ENCODE data around the gene BCL2L13.
"Not testable (repeated sequence)": the region's sequence is repeated elsewhere in the genome, so short reads cannot be mapped to it uniquely, and the experiment has no call there.

Gene BCL2L13

GRCh38 chr22:17695986-17696385 lies 57.4 kb downstream of the BCL2L13 start:
- TF ChIP-seq EZH2phosphoT487 (IDR thresholded peaks at IDR 0.05; ENCODE audit: low read length) (no peak), EZH2 (optimal IDR thresholded peaks at IDR 0.05; ENCODE audit: low read depth, low read length) (no peak), CTCF (IDR thresholded peaks at IDR 0.05; ENCODE audit: low read length) (no peak)
- H3K36me3 ChIP-seq (replicated peaks; ENCODE audit: insufficient read depth, low read length) = no peaks in the 10 kb centered on the region
- no peak overlapping the region for H2AFZ ChIP-seq (ENCODE audit: low read length)
- H4K20me1 ChIP-seq (ENCODE audit: insufficient read depth, low read length) = no peaks in the 10 kb centered on the region
- no peaks in the 10 kb centered on the region for H3K9me2 ChIP-seq (replicated peaks; ENCODE audit: insufficient read depth, low read length)
- H3K4me2 ChIP-seq (ENCODE audit: low read depth, low read length) = no peak overlapping the region
- no peaks in the 10 kb centered on the region for H3K4me1 ChIP-seq (ENCODE audit: low read length)
- H3F3A ChIP-seq (ENCODE audit: insufficient read depth, low read length) = no peaks in the 10 kb centered on the region
- no peak overlapping the region for H3K4me3 ChIP-seq (ENCODE audit: low read length)
- no peaks in the 10 kb centered on the region for H3K27me3 ChIP-seq (replicated peaks; ENCODE audit: insufficient read depth, low read length)
- H3K9me3 ChIP-seq (replicated peaks; ENCODE audit: insufficient read depth, low read length) = no peaks in the 10 kb centered on the region
- H3K9ac ChIP-seq (ENCODE audit: low read length) = no peak overlapping the region
- DNase-seq = no peak
- H3K27ac ChIP-seq (ENCODE audit: low read length) = no peak overlapping the region
- H3K79me2 ChIP-seq (ENCODE audit: low read length) = no peaks in the 10 kb centered on the region

GRCh38 chr22:17697196-17697595 lies 58.6 kb downstream of the BCL2L13 start:
- not testable (repeated sequence) for H3K9ac ChIP-seq (ENCODE audit: low read length); H3K27me3 ChIP-seq (replicated peaks; ENCODE audit: insufficient read depth, low read length); H3K27ac ChIP-seq (ENCODE audit: low read length); H3F3A ChIP-seq (ENCODE audit: insufficient read depth, low read length); H3K9me2 ChIP-seq (replicated peaks; ENCODE audit: insufficient read depth, low read length); H3K79me2 ChIP-seq (ENCODE audit: low read length); H3K4me2 ChIP-seq (ENCODE audit: low read depth, low read length); H2AFZ ChIP-seq (ENCODE audit: low read length); H3K4me1 ChIP-seq (ENCODE audit: low read length); H3K4me3 ChIP-seq (ENCODE audit: low read length); DNase-seq; H3K9me3 ChIP-seq (replicated peaks; ENCODE audit: insufficient read depth, low read length); H4K20me1 ChIP-seq (ENCODE audit: insufficient read depth, low read length); H3K36me3 ChIP-seq (replicated peaks; ENCODE audit: insufficient read depth, low read length)

GRCh38 chr22:17698276-17698675 lies 59.7 kb downstream of the BCL2L13 start:
- not testable (repeated sequence) for H3K36me3 ChIP-seq (replicated peaks; ENCODE audit: insufficient read depth, low read length); H4K20me1 ChIP-seq (ENCODE audit: insufficient read depth, low read length); H3K9me2 ChIP-seq (replicated peaks; ENCODE audit: insufficient read depth, low read length); H2AFZ ChIP-seq (ENCODE audit: low read length); H3K4me3 ChIP-seq (ENCODE audit: low read length); H3K27ac ChIP-seq (ENCODE audit: low read length); H3K9me3 ChIP-seq (replicated peaks; ENCODE audit: insufficient read depth, low read length); H3F3A ChIP-seq (ENCODE audit: insufficient read depth, low read length); DNase-seq; H3K79me2 ChIP-seq (ENCODE audit: low read length); H3K4me1 ChIP-seq (ENCODE audit: low read length); H3K4me2 ChIP-seq (ENCODE audit: low read depth, low read length); H3K9ac ChIP-seq (ENCODE audit: low read length); H3K27me3 ChIP-seq (replicated peaks; ENCODE audit: insufficient read depth, low read length)

GRCh38 chr22:17698948-17699347 lies 60.4 kb downstream of the BCL2L13 start:
- H3K4me2 ChIP-seq (ENCODE audit: low read depth, low read length) = no peak overlapping the region
- no peaks in the 10 kb centered on the region for H3K36me3 ChIP-seq (replicated peaks; ENCODE audit: insufficient read depth, low read length)
- no peaks in the 10 kb centered on the region for H3K27me3 ChIP-seq (replicated peaks; ENCODE audit: insufficient read depth, low read length)
- H2AFZ ChIP-seq (ENCODE audit: low read length) = no peak overlapping the region
- no peaks in the 10 kb centered on the region for H3K9me3 ChIP-seq (replicated peaks; ENCODE audit: insufficient read depth, low read length)
- no peak overlapping the region for H3K27ac ChIP-seq (ENCODE audit: low read length)
- no peaks in the 10 kb centered on the region for H3K9me2 ChIP-seq (replicated peaks; ENCODE audit: insufficient read depth, low read length)
- no peaks in the 10 kb centered on the region for H4K20me1 ChIP-seq (ENCODE audit: insufficient read depth, low read length)
- no peak overlapping the region for H3K9ac ChIP-seq (ENCODE audit: low read length)
- TF ChIP-seq CTCF (IDR thresholded peaks at IDR 0.05; ENCODE audit: low read length) (no peak), EZH2phosphoT487 (IDR thresholded peaks at IDR 0.05; ENCODE audit: low read length) (no peak), EZH2 (optimal IDR thresholded peaks at IDR 0.05; ENCODE audit: low read depth, low read length) (no peak)
- H3K4me3 ChIP-seq (ENCODE audit: low read length) = no peak overlapping the region
- no peaks in the 10 kb centered on the region for H3F3A ChIP-seq (ENCODE audit: insufficient read depth, low read length)
- no peaks in the 10 kb centered on the region for H3K79me2 ChIP-seq (ENCODE audit: low read length)
- no peaks in the 10 kb centered on the region for H3K4me1 ChIP-seq (ENCODE audit: low read length)
- no peak for DNase-seq

Measured in MM.1S (cell line).